PC-3 (cell line): ENCODE results near the gene KLK1. TPM values are rescaled to one million over a fixed set of nuclear protein-coding genes. Genes with fewer than 3 reads are reported as not detected.

Experiments
- ATAC-seq: fragments of 200-7000 bp; cut with Tn5 transposase; 2 replicates; pipeline ENCODE4 v1.9.1; 2020; ENCODE audit warnings: mild to moderate bottlenecking, moderate library complexity
- BruUV-seq: library from RNA; stranded (reverse); fragments of 400-500 nt; replicated peaks from 2 replicates; lab custom pipeline; 2021; lab: Mats Ljungman, UMichigan
- CTCF ChIA-PET: fragments of 300-600 bp; sonication (Branson Sonifier 250); formaldehyde crosslinking; loops from one replicate; lab custom pipeline; 2022; ENCODE audit warnings: antibody characterized with exemption; lab: Charles Lee
- POLR2A ChIA-PET: fragments of 300-600 bp; sonication (Branson Sonifier 250); formaldehyde crosslinking; loops from one replicate; lab custom pipeline; 2022; ENCODE audit warnings: antibody characterized with exemption; ENCODE audit not compliant: unreplicated experiment; lab: Charles Lee
- DNase-seq: peaks from one replicate; pipeline ENCODE4 v3.0.0-alpha.2; 2015
- H2AFZ ChIP-seq: fragments of 300-600 bp; sonication (generic); 2 replicates; pipeline ENCODE4 v1.6.0; 2016; ENCODE audit warnings: antibody characterized with exemption, low read length
- H3F3A ChIP-seq: fragments of 300-600 bp; sonication (generic); one replicate; pipeline ENCODE4 v1.6.0; 2017; ENCODE audit warnings: antibody characterized with exemption, low read length, control low read depth, mild to moderate bottlenecking; ENCODE audit not compliant: unreplicated experiment
- H3K27ac ChIP-seq: fragments of 300-600 bp; sonication (generic); 2 replicates; pipeline ENCODE4 v1.5.1; 2016; ENCODE audit warnings: mild to moderate bottlenecking, low read length
- H3K27me3 ChIP-seq: fragments of 300-600 bp; sonication (generic); 2 replicates; pipeline ENCODE4 v1.6.1; 2016; ENCODE audit warnings: low read length, mixed read lengths
- H3K36me3 ChIP-seq: fragments of 300-600 bp; sonication (generic); 2 replicates; pipeline ENCODE4 v1.6.1; 2016; ENCODE audit warnings: low read depth, mixed run types, low read length, mixed read lengths
- H3K4me1 ChIP-seq: fragments of 300-600 bp; sonication (generic); 2 replicates; pipeline ENCODE4 v1.5.1; 2016; ENCODE audit warnings: low read length; ENCODE audit not compliant: insufficient read depth
- H3K4me2 ChIP-seq: fragments of 300-600 bp; sonication (generic); 2 replicates; pipeline ENCODE4 v1.6.0; 2016; ENCODE audit warnings: low read length
- H3K4me3 ChIP-seq: fragments of 300-600 bp; sonication (generic); 2 replicates; pipeline ENCODE4 v1.5.1; 2016; ENCODE audit warnings: mild to moderate bottlenecking, low read length, mixed read lengths
- H3K79me2 ChIP-seq: fragments of 300-600 bp; sonication (generic); 2 replicates; pipeline ENCODE4 v1.6.1; 2017; ENCODE audit warnings: low read length, mixed read lengths
- H3K9ac ChIP-seq: fragments of 300-600 bp; sonication (generic); 2 replicates; pipeline ENCODE4 v1.6.0; 2016; ENCODE audit warnings: mild to moderate bottlenecking, low read length
- H3K9me2 ChIP-seq: fragments of 300-600 bp; sonication (generic); replicated peaks from 2 replicates; pipeline ENCODE4 v1.6.1; 2016; ENCODE audit warnings: mixed run types, low read length, mixed read lengths
- H3K9me3 ChIP-seq: fragments of 300-600 bp; sonication (generic); 2 replicates; pipeline ENCODE4 v1.6.1; 2016; ENCODE audit warnings: low read length, mixed read lengths
- H4K20me1 ChIP-seq: fragments of 300-600 bp; sonication (generic); 2 replicates; pipeline ENCODE4 v1.6.1; 2016; ENCODE audit warnings: low read length, mixed read lengths
- CTCF ChIP-seq: fragments of 300-600 bp; sonication (generic); conservative IDR thresholded peaks from 2 replicates; pipeline ENCODE4 v1.5.1; 2017; ENCODE audit warnings: antibody characterized with exemption, low read depth, mild to moderate bottlenecking, low read length
- EZH2 ChIP-seq: fragments of 300-600 bp; sonication (generic); IDR thresholded peaks from one replicate; pipeline ENCODE4 v1.6.1; 2017; ENCODE audit warnings: antibody characterized with exemption, mild to moderate bottlenecking, low read length; ENCODE audit not compliant: unreplicated experiment
- EZH2phosphoT487 ChIP-seq: fragments of 300-600 bp; sonication (generic); IDR thresholded peaks from 2 replicates; pipeline ENCODE4 v1.6.1; 2018; ENCODE audit warnings: mild to moderate bottlenecking, antibody characterized with exemption, low read length, borderline replicate concordance
- intact Hi-C: fragments of 100-400 bp; cut with micrococcal nuclease; formaldehyde crosslinking; loops from 2 replicates; pipeline ENCODE4 v1.9.0; 2023
- total RNA-seq: library from RNA; depleted of rRNA; stranded (reverse); fragments of >200 nt; gene quantifications from 2 replicates; pipeline ENCODE4 v1.2.3, GENCODE V29; 2014

Gene KLK1
- total RNA-seq, 1 experiment from 2014 or later: not detected

GRCh38 chr19:50829801-50830200 is 6.2 kb upstream of the KLK1 start:
- no peak for TF ChIP-seq EZH2phosphoT487
- TF ChIP-seq CTCF: no peak
- no peak for TF ChIP-seq EZH2
- H2AFZ ChIP-seq: no peak overlapping the region
- no TSS peak for BruUV-seq
- CTCF ChIA-PET: no interaction called here
- no peaks in the 10 kb centered on the region for H3K79me2 ChIP-seq
- H4K20me1 ChIP-seq: no peaks in the 10 kb centered on the region
- no peaks in the 10 kb centered on the region for H3F3A ChIP-seq
- no peaks in the 10 kb centered on the region for H3K36me3 ChIP-seq
- DNase-seq (no peak), ATAC-seq (no peak)
- POLR2A ChIA-PET: no interaction called here
- no peak overlapping the region for H3K4me2 ChIP-seq
- H3K9me2 ChIP-seq: no peaks in the 10 kb centered on the region
- peaks cover 20% of the 10 kb centered on the region; the same call in 1 of the 2 replicates for H3K27me3 ChIP-seq
- intact Hi-C loops: no loop called here
- H3K4me3 ChIP-seq: no peak overlapping the region
- no peaks in the 10 kb centered on the region for H3K4me1 ChIP-seq
- H3K27ac ChIP-seq: no peak overlapping the region
- no peaks in the 10 kb centered on the region for H3K9me3 ChIP-seq
- no peak overlapping the region for H3K9ac ChIP-seq

- no peaks in the 10 kb centered on the region for H3K4me1 ChIP-seq
- no peak for TF ChIP-seq EZH2phosphoT487
- TF ChIP-seq CTCF: no peak
- TF ChIP-seq EZH2: no peak
- intact Hi-C loops: no loop called here
Observed at GRCh38 chr19:50827476-50827875, 3.9 kb upstream of the KLK1 start.

GRCh38 chr19:50826492-50827240 is 3.1 kb upstream of the KLK1 start:
- no peak for ATAC-seq
- peaks cover 48% of the 10 kb centered on the region for H3K27me3 ChIP-seq
- CTCF ChIA-PET: no interaction called here

More at GRCh38 chr19:50827476-50827875, 3.9 kb upstream of the KLK1 start:
- no peak overlapping the region for H3K27ac ChIP-seq
- no peaks in the 10 kb centered on the region for H3K9me3 ChIP-seq
- no peak overlapping the region for H3K4me2 ChIP-seq
- CTCF ChIA-PET: no interaction called here
- H4K20me1 ChIP-seq: no peaks in the 10 kb centered on the region
- DNase-seq (no peak), ATAC-seq (no peak)
- H3K36me3 ChIP-seq: no peaks in the 10 kb centered on the region
- no peak overlapping the region for H3K9ac ChIP-seq
- H2AFZ ChIP-seq: no peak overlapping the region
- POLR2A ChIA-PET: no interaction called here
- H3K9me2 ChIP-seq: no peaks in the 10 kb centered on the region
- H3K4me3 ChIP-seq: no peak overlapping the region
- no peaks in the 10 kb centered on the region for H3F3A ChIP-seq
- BruUV-seq: no TSS peak
- peaks cover 40% of the 10 kb centered on the region; the same call in 1 of the 2 replicates for H3K27me3 ChIP-seq
- no peaks in the 10 kb centered on the region for H3K79me2 ChIP-seq

More at GRCh38 chr19:50826492-50827240, 3.1 kb upstream of the KLK1 start:
- H3F3A ChIP-seq: no peaks in the 10 kb centered on the region
- H3K4me1 ChIP-seq: no peaks in the 10 kb centered on the region
- H3K4me2 ChIP-seq: no peak overlapping the region
- H3K36me3 ChIP-seq: no peaks in the 10 kb centered on the region
- no peaks in the 10 kb centered on the region for H3K79me2 ChIP-seq
- no peak overlapping the region for H3K27ac ChIP-seq
- no peak for DNase-seq
- no peak overlapping the region for H3K9ac ChIP-seq
- no TSS peak for BruUV-seq
- H4K20me1 ChIP-seq: no peaks in the 10 kb centered on the region
- no peak overlapping the region for H2AFZ ChIP-seq
- no peaks in the 10 kb centered on the region for H3K9me2 ChIP-seq
- POLR2A ChIA-PET: no interaction called here
- no peak overlapping the region for H3K4me3 ChIP-seq
- intact Hi-C loops: no loop called here
- TF ChIP-seq EZH2 (no peak), EZH2phosphoT487 (no peak), CTCF (no peak)
- H3K9me3 ChIP-seq: no peaks in the 10 kb centered on the region
